Skin of body (tissue), 2 donors: ENCODE measurements around the gene ITGB3. TPM values are rescaled to one million over a fixed set of nuclear protein-coding genes. Genes with fewer than 3 reads are reported as not detected.
"Not testable (repeated sequence)": the region's sequence is repeated elsewhere in the genome, so short reads cannot be mapped to it uniquely, and the experiment has no call there.

Source experiments
- DNase-seq: peaks from one replicate; lab custom pipeline; 2025; lab: John Stamatoyannopoulos, UW
- total RNA-seq: library from RNA; depleted of rRNA; stranded (reverse); fragments of >200 nt; gene quantifications from one replicate; pipeline ENCODE4 v1.2.3, GENCODE V29; 2014

The ITGB3 gene
- 11.6 TPM for total RNA-seq

DNA sequence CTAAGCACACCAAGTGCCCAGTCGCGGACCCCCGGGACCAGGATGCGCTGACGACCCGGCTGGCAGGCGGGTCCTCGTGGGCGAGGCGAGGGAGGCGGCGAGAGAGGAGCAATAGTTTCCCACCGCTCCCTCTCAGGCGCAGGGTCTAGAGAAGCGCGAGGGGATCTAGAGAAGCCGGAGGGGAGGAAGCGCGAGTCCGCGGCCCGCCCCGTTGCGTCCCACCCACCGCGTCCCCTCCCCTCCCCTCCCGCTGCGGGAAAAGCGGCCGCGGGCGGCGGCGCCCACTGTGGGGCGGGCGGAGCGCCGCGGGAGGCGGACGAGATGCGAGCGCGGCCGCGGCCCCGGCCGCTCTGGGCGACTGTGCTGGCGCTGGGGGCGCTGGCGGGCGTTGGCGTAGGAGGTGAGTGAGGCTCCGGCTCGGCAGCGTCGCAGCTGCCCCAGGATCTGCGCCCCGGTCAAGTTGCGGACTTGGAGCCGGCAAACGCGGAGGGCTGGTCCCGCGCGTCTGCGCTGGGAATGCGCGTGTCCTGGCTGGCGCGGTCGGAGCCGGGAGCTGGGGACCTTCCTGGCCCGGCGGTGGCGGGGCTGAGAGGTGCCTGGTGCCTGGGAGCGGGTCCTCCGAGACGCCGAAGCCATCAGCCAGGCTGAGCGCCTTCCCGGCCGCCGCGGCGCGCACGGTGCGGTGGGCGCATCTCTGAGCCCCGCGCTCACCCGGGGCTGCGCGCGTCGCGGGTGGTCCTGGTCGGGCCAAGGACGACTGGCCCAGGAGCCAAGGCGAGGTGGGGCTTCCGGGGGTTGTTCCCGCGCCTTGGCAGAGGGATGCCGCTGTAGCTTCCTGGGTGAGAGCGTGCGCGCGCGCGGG is at the start of gene ITGB3:
Gene ITGB3, plus strand, starts transcription at position 287 of the 862 bp plus-strand sequence. Its CDS starts 35 bp downstream, at position 322.
- DNase-seq: peak; percentile 13

DNA sequence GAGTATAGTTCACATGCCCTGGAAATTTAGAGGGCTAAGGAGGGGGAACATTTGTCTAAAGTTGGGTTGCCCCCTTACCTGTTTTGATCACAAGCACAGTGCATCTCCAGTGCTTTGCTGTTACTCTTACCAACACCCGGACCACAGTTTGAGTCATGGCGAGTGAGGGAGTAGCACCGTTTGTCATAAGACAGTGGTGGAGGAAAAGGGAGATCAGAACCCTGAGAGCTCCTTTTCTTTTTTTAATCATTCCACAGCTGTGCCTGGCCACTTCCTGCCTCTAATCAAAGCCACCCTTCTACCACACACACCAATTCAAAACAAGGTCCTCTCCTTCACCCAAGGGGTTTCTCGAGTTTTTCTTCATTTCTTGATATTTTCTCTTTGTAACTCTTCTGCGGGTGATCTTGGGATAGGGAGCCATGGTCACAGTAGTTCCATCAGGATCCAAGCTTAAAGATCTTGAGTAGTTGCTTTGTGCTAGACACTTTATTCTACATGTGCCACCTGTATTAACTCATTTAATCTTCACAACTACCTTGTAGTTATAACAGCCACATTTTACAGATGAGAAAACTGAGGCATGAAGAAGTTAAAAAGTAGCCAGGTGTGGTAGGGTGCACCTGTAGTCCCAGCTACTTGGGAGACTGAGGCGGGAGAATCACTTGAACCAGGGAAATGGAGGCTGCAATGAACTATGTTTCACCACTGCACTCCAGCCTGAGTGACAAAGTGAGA is 49.5 kb upstream of the ITGB3 start:
- no peak for DNase-seq

- peak; percentile 33 for DNase-seq
Measured at GRCh38 chr17:47204722-47205418, 48.8 kb upstream of the ITGB3 start.

- no peak for DNase-seq
Measured at GRCh38 chr17:47205419-47205963, 48.1 kb upstream of the ITGB3 start.

GRCh38 chr17:47207143-47208067 is 46.2 kb upstream of the ITGB3 start:
- DNase-seq: no peak

GRCh38 chr17:47208744-47209488 is 44.7 kb upstream of the ITGB3 start, which contains the start of gene MYL4:
TSS of gene MYL4 (plus strand) at chr17:47209348. CDS start at chr17:47209423, 75 bp downstream.
- DNase-seq: no peak

DNA sequence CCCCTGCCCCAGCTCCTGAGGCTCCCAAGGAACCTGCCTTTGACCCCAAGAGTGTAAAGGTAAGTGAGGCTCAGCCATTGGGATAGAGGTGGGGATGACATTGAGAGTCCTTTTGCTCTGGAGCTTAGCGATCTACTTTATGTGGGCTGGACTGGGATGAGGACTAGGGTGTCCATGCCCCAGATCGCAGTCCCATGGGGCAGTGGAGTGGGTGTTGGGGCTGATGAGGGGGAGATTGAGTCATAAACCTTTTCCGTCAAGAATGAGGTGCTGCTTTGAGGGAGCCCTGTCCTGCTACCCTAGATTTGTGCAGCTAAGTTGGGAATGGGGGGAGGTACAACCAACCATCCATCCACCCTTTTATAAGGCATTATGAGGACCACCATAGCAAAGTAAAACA is 44.1 kb upstream of the ITGB3 start:
- DNase-seq: no peak

- no peak for DNase-seq
Measured at GRCh38 chr17:47210105-47210504, 43.5 kb upstream of the ITGB3 start.

- no peak for DNase-seq
Measured at GRCh38 chr17:47210779-47211178, 42.8 kb upstream of the ITGB3 start.

DNA sequence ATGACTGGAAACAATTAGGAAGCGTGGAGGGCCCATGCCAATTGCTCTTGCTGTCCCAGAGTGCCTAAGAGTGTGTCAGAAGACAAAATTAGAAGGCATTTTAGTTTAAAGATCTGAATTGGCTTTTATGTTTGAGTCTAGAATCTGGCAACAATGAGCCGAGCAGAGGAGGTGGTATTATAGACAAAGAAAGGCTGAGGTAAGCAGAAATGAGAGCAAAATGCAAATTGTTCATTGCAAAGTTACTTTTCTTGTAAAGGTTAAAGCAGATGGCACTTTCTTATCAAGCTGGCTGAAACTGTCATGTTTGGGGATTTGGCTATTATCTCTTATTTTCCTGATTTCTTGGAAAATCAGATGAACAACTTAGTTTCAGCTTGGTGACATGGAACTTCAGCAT is 41.2 kb upstream of the ITGB3 start:
- no peak for DNase-seq

GRCh38 chr17:47213540-47213939 is 40.1 kb upstream of the ITGB3 start:
- no peak for DNase-seq

DNA sequence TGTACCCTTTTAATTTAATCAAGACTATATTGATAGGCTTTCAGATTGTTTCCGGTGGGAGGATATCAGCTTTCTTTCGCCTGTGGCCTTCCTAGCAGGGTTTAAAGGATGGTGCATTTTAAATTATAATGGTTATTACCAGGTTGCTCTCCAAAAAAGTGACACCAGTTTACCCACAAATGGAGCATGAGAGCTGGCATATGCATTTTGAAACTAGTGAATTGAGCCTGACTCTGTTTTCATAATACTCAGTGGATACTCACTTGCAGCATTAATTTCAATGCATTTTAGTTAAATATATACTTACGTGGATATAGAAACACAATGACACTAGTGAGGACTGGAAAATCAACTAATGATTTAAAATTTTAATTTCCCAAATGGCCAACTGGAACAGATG is 38.7 kb upstream of the ITGB3 start:
- DNase-seq: no peak

DNA sequence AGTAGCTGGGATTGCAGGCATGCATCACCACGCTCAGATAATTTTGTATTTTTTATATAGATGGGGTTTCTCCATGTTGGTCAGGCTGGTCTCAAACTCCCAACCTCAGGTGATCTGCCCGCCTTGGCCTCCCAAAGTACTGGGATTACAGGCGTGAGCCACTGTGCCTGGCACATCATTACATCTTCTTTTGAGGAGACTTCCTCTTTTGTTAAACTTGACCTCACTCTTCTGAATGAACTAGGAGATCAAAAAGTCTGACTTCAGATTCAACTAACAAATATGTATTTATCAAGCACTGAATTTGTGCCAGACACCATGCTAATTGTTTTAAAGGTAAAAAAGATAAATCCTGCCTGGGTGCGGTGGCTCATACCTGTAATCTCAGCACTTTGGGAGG is 36.8 kb upstream of the ITGB3 start:
- DNase-seq: not testable (repeated sequence)

- DNase-seq: not testable (repeated sequence)
Measured at GRCh38 chr17:47217279-47217678, 36.3 kb upstream of the ITGB3 start.

- DNase-seq: no peak
Measured at GRCh38 chr17:47218896-47219430, 34.7 kb upstream of the ITGB3 start.

DNA sequence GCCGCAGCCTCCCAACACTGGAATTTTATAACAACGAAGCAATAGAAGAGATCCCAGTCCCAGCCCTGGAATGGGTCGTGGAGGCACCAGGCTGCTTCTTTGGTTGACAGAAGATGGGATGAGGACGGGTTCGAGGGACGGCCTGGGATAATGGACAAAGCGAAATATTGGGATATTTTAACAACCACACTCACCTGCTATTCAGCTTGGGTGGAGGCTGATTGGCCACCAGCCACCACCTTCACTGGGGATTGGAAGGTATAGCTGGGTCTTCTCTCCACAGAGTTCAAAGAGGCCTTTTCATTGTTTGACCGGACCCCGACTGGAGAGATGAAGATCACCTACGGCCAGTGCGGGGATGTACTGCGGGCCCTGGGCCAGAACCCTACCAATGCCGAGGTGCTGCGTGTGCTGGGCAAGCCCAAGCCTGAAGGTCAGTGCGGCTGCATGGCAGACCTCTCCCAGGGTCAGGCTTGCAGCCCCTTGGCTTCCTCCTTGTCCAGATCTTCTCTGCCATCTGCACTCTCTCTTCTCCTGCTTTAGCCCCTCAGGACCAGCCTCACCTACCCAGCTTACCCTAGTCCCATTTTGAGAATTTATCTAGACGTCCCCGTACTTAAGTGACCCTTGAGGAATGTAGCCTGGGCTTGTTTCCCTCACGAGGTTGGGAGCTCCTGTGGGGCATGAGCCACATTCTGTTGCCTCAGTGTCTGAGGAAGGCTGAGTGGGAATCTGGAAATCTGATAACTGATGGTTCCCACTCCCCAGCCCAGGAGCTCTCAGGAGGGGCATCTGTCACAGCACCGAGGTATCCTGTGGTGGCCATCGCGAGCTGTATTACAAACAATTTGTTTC is 33.8 kb upstream of the ITGB3 start:
- DNase-seq: no peak

DNA sequence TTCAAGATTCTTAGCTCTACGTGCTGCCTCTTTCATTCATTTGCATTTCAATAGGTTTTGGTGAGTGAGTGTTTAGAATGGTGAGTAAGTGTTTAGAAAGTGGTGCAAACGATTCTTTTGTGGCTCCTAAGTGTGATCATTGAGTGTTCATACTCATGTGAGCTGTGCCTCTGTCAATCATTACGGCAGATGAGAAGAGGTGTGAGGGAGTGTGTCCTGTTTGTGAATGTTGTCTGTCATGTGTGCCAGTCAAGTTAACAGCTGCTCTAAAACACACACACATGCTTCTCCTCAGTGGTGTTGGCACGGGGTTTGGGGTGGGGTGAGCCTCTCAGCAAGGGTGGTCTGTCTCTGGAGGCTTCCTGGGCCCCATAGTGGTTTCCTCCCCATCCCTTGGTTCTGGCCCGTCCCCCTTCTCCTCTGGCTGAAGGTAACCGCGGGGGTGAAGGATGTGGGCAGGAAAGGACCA is 33.1 kb upstream of the ITGB3 start:
- no peak for DNase-seq

GRCh38 chr17:47221154-47221553 is 32.5 kb upstream of the ITGB3 start:
- DNase-seq: no peak
